WTC11 (cell line): ENCODE measurements around the gene TNIP1.

ENCODE experiments used
- ATF1 ChIP-seq: sonication (generic); formaldehyde crosslinking; IDR thresholded peaks from 2 replicates; pipeline ENCODE4 v1.8.1; 2023; ENCODE audit warnings: mild to moderate bottlenecking, moderate library complexity, missing genetic modification reagents
- ATF3 ChIP-seq: sonication (generic); formaldehyde crosslinking; conservative IDR thresholded peaks from 2 replicates; pipeline ENCODE4 v1.8.1; 2022; ENCODE audit warnings: mild to moderate bottlenecking, missing genetic modification reagents
- ATF6 ChIP-seq: sonication (generic); formaldehyde crosslinking; IDR thresholded peaks from 2 replicates; pipeline ENCODE4 v1.8.1; 2023; ENCODE audit warnings: mild to moderate bottlenecking, missing genetic modification reagents
- CBFB ChIP-seq: sonication (generic); formaldehyde crosslinking; IDR thresholded peaks from 2 replicates; pipeline ENCODE4 v1.8.1; 2022; ENCODE audit warnings: mild to moderate bottlenecking, low read depth, missing genetic modification reagents
- CREM ChIP-seq: sonication (generic); formaldehyde crosslinking; IDR thresholded peaks from 2 replicates; pipeline ENCODE4 v1.8.1; 2022; ENCODE audit warnings: mild to moderate bottlenecking, missing genetic modification reagents, moderate library complexity
- CTCF ChIP-seq: fragments of 200-600 bp; IDR thresholded peaks from 2 replicates; pipeline ENCODE4 v1.8.0; 2022; ENCODE audit warnings: antibody characterized with exemption
- ETV6 ChIP-seq: sonication (generic); formaldehyde crosslinking; IDR thresholded peaks from 2 replicates; pipeline ENCODE4 v1.8.1; 2022; ENCODE audit warnings: mild to moderate bottlenecking, missing genetic modification reagents
- FOXK1 ChIP-seq: sonication (generic); formaldehyde crosslinking; IDR thresholded peaks from 2 replicates; pipeline ENCODE4 v1.8.0; 2022; ENCODE audit warnings: mild to moderate bottlenecking, moderate library complexity, missing genetic modification reagents
- HMGXB4 ChIP-seq: sonication (generic); formaldehyde crosslinking; IDR thresholded peaks from 2 replicates; pipeline ENCODE4 v1.8.1; 2023; ENCODE audit warnings: mild to moderate bottlenecking, moderate library complexity, missing genetic modification reagents
- MAX ChIP-seq: sonication (generic); formaldehyde crosslinking; IDR thresholded peaks from 2 replicates; pipeline ENCODE4 v1.8.0; 2022; ENCODE audit warnings: mild to moderate bottlenecking, missing genetic modification reagents
- ZNF263 ChIP-seq: sonication (generic); formaldehyde crosslinking; IDR thresholded peaks from 2 replicates; pipeline ENCODE4 v1.8.1; 2022; ENCODE audit warnings: low read depth, mild to moderate bottlenecking, moderate library complexity, missing genetic modification reagents
- TF ChIP-seq, protein P1 (sequence below): sonication (generic); formaldehyde crosslinking; IDR thresholded peaks from 2 replicates; pipeline ENCODE4 v1.8.1; 2022; ENCODE audit warnings: low read depth, missing genetic modification reagents, borderline replicate concordance
- TF ChIP-seq, protein P2 (sequence below): sonication (generic); formaldehyde crosslinking; IDR thresholded peaks from 2 replicates; pipeline ENCODE4 v1.8.0; 2022; ENCODE audit warnings: mild to moderate bottlenecking, missing genetic modification reagents

- TF ChIP-seq ETV6 (no peak), ATF1 (CRISPR knock-in tag) (no peak), FOXK1 (no peak), CTCF (no peak), MAX (CRISPR knock-in tag) (no peak), ATF3 (CRISPR knock-in tag) (no peak), HMGXB4 (CRISPR knock-in tag) (no peak), ATF6 (CRISPR knock-in tag) (no peak), ZNF263 (CRISPR knock-in tag) (no peak), CREM (no peak), CBFB (no peak)
- TF ChIP-seq, protein P1, sequence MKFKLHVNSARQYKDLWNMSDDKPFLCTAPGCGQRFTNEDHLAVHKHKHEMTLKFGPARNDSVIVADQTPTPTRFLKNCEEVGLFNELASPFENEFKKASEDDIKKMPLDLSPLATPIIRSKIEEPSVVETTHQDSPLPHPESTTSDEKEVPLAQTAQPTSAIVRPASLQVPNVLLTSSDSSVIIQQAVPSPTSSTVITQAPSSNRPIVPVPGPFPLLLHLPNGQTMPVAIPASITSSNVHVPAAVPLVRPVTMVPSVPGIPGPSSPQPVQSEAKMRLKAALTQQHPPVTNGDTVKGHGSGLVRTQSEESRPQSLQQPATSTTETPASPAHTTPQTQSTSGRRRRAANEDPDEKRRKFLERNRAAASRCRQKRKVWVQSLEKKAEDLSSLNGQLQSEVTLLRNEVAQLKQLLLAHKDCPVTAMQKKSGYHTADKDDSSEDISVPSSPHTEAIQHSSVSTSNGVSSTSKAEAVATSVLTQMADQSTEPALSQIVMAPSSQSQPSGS (CRISPR knock-in tag), result no peak
- TF ChIP-seq, protein P2, sequence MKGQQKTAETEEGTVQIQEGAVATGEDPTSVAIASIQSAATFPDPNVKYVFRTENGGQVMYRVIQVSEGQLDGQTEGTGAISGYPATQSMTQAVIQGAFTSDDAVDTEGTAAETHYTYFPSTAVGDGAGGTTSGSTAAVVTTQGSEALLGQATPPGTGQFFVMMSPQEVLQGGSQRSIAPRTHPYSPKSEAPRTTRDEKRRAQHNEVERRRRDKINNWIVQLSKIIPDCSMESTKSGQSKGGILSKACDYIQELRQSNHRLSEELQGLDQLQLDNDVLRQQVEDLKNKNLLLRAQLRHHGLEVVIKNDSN (CRISPR knock-in tag), result no peak
Measured at GRCh38 chr5:151053796-151054462, 26.9 kb downstream of the TNIP1 start.
